SKM-1 treated with dmso at 0.1 percent for 144 hours (cell line): ENCODE measurements around the gene OR4E2.
"Not testable (repeated sequence)": the region's sequence is repeated elsewhere in the genome, so short reads cannot be mapped to it uniquely, and the experiment has no call there.

Source experiments
- DNase-seq: peaks from one replicate; lab custom pipeline; 2025; ENCODE audit not compliant: unreplicated experiment; lab: John Stamatoyannopoulos, UW

Gene OR4E2

GRCh38 chr14:21694425-21694824 lies 40.8 kb downstream of the OR4E2 start:
- DNase-seq: no peak

GRCh38 chr14:21697662-21698061 lies 44.0 kb downstream of the OR4E2 start:
- DNase-seq: not testable (repeated sequence)

- not testable (repeated sequence) for DNase-seq
These were observed 44.9 kb downstream of the OR4E2 start for GRCh38 chr14:21698538-21698937.

- DNase-seq: no peak
These were observed 45.9 kb downstream of the OR4E2 start for GRCh38 chr14:21699551-21699950.

- no peak for DNase-seq
These were observed 48.7 kb downstream of the OR4E2 start for GRCh38 chr14:21702316-21702715.

- DNase-seq: no peak
These were observed 50.0 kb downstream of the OR4E2 start for GRCh38 chr14:21703357-21704326.

- no peak for DNase-seq
These were observed 50.7 kb downstream of the OR4E2 start for GRCh38 chr14:21704338-21704737.

- DNase-seq: peak; percentile 21
These were observed 57.8 kb downstream of the OR4E2 start for GRCh38 chr14:21711360-21711961.

- DNase-seq: no peak
These were observed 58.4 kb downstream of the OR4E2 start for GRCh38 chr14:21712036-21712435.

- DNase-seq: no peak
These were observed 60.8 kb downstream of the OR4E2 start for GRCh38 chr14:21714318-21714929.
